Neural progenitor cell (in vitro differentiated cells): ENCODE data around the gene MSI2. TPM values are rescaled to one million over a fixed set of nuclear protein-coding genes. Genes with fewer than 3 reads are reported as not detected.

ENCODE experiments used
- DNase-seq: peaks from one replicate; pipeline ENCODE4 v3.0.0-alpha.2; 2016; ENCODE audit warnings: low spot score
- H2AFZ ChIP-seq: fragments of 200-600 bp; sonication (generic); replicated peaks from 2 replicates; pipeline ENCODE4 v1.6.1; 2016; ENCODE audit warnings: antibody characterized with exemption
- H3F3A ChIP-seq: fragments of 200-600 bp; sonication (generic); 2 replicates; pipeline ENCODE4 v1.6.1; 2016; ENCODE audit warnings: antibody characterized with exemption, low read depth
- H3K27ac ChIP-seq: fragments of 200-600 bp; sonication (generic); 2 replicates; pipeline ENCODE4 v1.5.1; 2016; ENCODE audit warnings: mild to moderate bottlenecking
- H3K27me3 ChIP-seq: fragments of 200-600 bp; sonication (generic); 2 replicates; pipeline ENCODE4 v1.6.1; 2016; ENCODE audit warnings: mild to moderate bottlenecking, moderate library complexity
- H3K36me3 ChIP-seq: fragments of 200-600 bp; sonication (generic); 2 replicates; pipeline ENCODE4 v1.5.1; 2016
- H3K4me1 ChIP-seq: fragments of 200-600 bp; sonication (generic); 2 replicates; pipeline ENCODE4 v1.6.1; 2016; ENCODE audit warnings: mixed run types
- H3K4me2 ChIP-seq: fragments of 200-600 bp; sonication (generic); 2 replicates; pipeline ENCODE4 v1.6.1; 2016
- H3K4me3 ChIP-seq: fragments of 200-600 bp; sonication (generic); 2 replicates; pipeline ENCODE4 v1.5.1; 2016
- H3K79me2 ChIP-seq: fragments of 200-600 bp; sonication (generic); 2 replicates; pipeline ENCODE4 v1.6.1; 2016; ENCODE audit warnings: low read depth
- H3K9ac ChIP-seq: fragments of 200-600 bp; sonication (generic); 2 replicates; pipeline ENCODE4 v1.6.1; 2016
- H3K9me3 ChIP-seq: fragments of 200-600 bp; sonication (generic); 2 replicates; pipeline ENCODE4 v1.5.1; 2016; ENCODE audit warnings: low read depth
- H4K20me1 ChIP-seq: fragments of 200-600 bp; sonication (generic); 2 replicates; pipeline ENCODE4 v1.6.1; 2016; ENCODE audit warnings: low read depth
- H3K27ac Mint-ChIP-seq: 3 replicates; pipeline ENCODE4 v1.8.0; 2021; ENCODE audit warnings: mixed read lengths
- H3K27me3 Mint-ChIP-seq: 2 replicates; pipeline ENCODE4 v1.8.0; 2022; ENCODE audit warnings: low read depth, mild to moderate bottlenecking, inconsistent platforms, moderate library complexity, mixed read lengths; ENCODE audit not compliant: insufficient read depth
- H3K36me3 Mint-ChIP-seq: 3 replicates; pipeline ENCODE4 v1.8.0; 2021; ENCODE audit warnings: mixed read lengths
- H3K4me1 Mint-ChIP-seq: 3 replicates; pipeline ENCODE4 v1.8.0; 2021; ENCODE audit warnings: mixed read lengths
- H3K4me3 Mint-ChIP-seq: 3 replicates; pipeline ENCODE4 v1.8.0; 2021; ENCODE audit warnings: mild to moderate bottlenecking, moderate library complexity, mixed read lengths
- H3K9me3 Mint-ChIP-seq: 3 replicates; pipeline ENCODE4 v1.8.0; 2020; ENCODE audit warnings: mixed read lengths
- EZH2 ChIP-seq: fragments of 200-600 bp; sonication (generic); IDR thresholded peaks from 2 replicates; pipeline ENCODE4 v1.6.1; 2017; ENCODE audit warnings: antibody characterized with exemption, mild to moderate bottlenecking, moderate library complexity
- EZH2phosphoT487 ChIP-seq: fragments of 200-600 bp; sonication (generic); IDR thresholded peaks from 2 replicates; pipeline ENCODE4 v1.6.1; 2017; ENCODE audit warnings: antibody characterized with exemption
- total RNA-seq: library from RNA; depleted of rRNA; stranded (reverse); fragments of >200 nt; gene quantifications from 2 replicates; pipeline ENCODE4 v1.2.3, GENCODE V29; 2015; ENCODE audit warnings: low replicate concordance
- TF ChIP-seq, protein P1 (sequence below): fragments of 200-600 bp; sonication (generic); IDR thresholded peaks from 2 replicates; pipeline ENCODE4 v1.5.1; 2017; ENCODE audit warnings: antibody characterized with exemption, mild to moderate bottlenecking

The MSI2 gene
- total RNA-seq, 1 donor from 2014 or later: 96.9 TPM

DNA sequence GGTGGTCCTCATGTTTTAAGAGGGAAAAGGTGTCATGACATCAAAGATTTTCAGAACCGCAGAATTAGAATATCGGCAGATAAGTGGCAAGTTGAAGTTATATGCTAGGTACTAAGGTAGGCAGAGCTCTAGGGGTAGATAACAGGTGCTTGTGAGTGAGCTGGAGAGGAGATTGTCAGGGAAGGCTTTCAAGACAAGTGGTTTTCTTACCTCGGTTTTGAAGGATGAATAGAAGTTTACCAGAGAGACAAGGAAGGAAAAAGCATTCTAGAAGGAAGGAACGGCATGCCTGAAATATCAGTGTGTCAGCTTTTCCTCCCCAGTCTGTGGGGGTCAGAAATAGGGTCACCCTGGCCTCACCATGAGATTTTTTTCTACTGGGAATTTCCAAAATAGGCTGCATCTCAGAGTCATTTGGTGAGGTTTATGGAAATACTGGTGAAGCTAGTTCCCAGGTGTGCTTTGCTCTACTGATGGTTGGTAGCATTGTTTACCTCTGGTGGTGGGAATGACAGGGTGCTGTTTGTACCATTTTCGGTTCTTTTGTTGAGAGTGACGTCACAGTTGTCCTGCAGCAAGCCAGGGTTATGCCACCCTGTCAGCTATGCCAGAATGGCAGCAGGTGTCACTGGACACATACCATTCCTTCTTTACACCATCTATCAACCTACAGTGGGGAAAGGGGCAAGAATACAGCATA is 112.5 kb downstream of the MSI2 start:
- Mint-ChIP-seq H3K4me1 (peaks cover 59% of the 10 kb centered on the region), H3K36me3 (peaks cover 40% of the 10 kb centered on the region), H3K27ac (no peak overlapping the region), H3K27me3 (peaks cover 5% of the 10 kb centered on the region), H3K9me3 (peaks cover 13% of the 10 kb centered on the region), H3K4me3 (no peak overlapping the region)
- DNase-seq: no peak
- Histone ChIP-seq H2AFZ (no peak overlapping the region), H3K4me3 (no peak overlapping the region), H3K27ac (peak overlapping the region; percentile 84), H3F3A (peaks cover 24% of the 10 kb centered on the region), H3K9me3 (peaks cover 5% of the 10 kb centered on the region), H3K9ac (no peak overlapping the region), H3K4me1 (peaks cover 54% of the 10 kb centered on the region), H4K20me1 (peaks cover 70% of the 10 kb centered on the region), H3K79me2 (peaks cover 99% of the 10 kb centered on the region), H3K4me2 (no peak overlapping the region), H3K27me3 (no peaks in the 10 kb centered on the region), H3K36me3 (peaks cover 6% of the 10 kb centered on the region)
- TF ChIP-seq, protein P1, sequence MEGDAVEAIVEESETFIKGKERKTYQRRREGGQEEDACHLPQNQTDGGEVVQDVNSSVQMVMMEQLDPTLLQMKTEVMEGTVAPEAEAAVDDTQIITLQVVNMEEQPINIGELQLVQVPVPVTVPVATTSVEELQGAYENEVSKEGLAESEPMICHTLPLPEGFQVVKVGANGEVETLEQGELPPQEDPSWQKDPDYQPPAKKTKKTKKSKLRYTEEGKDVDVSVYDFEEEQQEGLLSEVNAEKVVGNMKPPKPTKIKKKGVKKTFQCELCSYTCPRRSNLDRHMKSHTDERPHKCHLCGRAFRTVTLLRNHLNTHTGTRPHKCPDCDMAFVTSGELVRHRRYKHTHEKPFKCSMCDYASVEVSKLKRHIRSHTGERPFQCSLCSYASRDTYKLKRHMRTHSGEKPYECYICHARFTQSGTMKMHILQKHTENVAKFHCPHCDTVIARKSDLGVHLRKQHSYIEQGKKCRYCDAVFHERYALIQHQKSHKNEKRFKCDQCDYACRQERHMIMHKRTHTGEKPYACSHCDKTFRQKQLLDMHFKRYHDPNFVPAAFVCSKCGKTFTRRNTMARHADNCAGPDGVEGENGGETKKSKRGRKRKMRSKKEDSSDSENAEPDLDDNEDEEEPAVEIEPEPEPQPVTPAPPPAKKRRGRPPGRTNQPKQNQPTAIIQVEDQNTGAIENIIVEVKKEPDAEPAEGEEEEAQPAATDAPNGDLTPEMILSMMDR: no peak
- TF ChIP-seq EZH2: no peak
- no peak for TF ChIP-seq EZH2phosphoT487

DNA sequence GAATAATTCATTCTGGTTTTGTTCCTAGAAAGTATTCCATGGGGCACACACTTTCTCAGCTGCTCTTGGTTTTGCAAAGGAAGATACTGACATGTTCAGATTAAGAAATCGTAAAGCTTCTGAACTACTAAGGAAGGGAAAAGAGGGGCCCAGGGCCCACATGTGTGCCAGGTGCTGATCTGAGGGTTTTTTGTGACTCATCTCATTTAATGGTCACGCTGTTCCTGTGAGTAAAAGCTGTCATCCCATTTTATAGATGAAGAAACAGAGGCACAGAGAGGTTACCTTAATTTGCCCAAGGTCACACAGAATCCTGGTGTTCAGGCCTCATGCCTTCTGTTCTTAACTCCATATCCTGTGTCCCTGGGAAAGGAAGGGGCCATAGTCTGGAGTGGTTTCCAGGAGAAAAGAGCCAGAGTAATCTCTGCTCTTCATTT is 113.2 kb downstream of the MSI2 start:
- no peaks in the 10 kb centered on the region for H3K27me3 ChIP-seq
- Mint-ChIP-seq H3K4me1 (peaks cover 51% of the 10 kb centered on the region), H3K36me3 (peaks cover 42% of the 10 kb centered on the region), H3K27ac (no peak overlapping the region), H3K4me3 (no peak overlapping the region), H3K9me3 (peaks cover 18% of the 10 kb centered on the region), H3K27me3 (peaks cover 5% of the 10 kb centered on the region)
- TF ChIP-seq, protein P1: no peak
- TF ChIP-seq EZH2phosphoT487 (no peak), EZH2 (no peak)
- H3K79me2 ChIP-seq: peaks cover 99% of the 10 kb centered on the region
- DNase-seq: no peak
- peaks cover 62% of the 10 kb centered on the region for H4K20me1 ChIP-seq
- peaks cover 24% of the 10 kb centered on the region for H3F3A ChIP-seq
- no peak overlapping the region for H3K4me3 ChIP-seq
- peak overlapping the region; percentile 16 for H3K4me2 ChIP-seq
- peaks cover 10% of the 10 kb centered on the region for H3K36me3 ChIP-seq
- peaks cover 46% of the 10 kb centered on the region for H3K4me1 ChIP-seq
- no peak overlapping the region for H2AFZ ChIP-seq
- H3K9me3 ChIP-seq: peaks cover 6% of the 10 kb centered on the region
- H3K27ac ChIP-seq: peak overlapping the region; percentile 84
- H3K9ac ChIP-seq: no peak overlapping the region

DNA sequence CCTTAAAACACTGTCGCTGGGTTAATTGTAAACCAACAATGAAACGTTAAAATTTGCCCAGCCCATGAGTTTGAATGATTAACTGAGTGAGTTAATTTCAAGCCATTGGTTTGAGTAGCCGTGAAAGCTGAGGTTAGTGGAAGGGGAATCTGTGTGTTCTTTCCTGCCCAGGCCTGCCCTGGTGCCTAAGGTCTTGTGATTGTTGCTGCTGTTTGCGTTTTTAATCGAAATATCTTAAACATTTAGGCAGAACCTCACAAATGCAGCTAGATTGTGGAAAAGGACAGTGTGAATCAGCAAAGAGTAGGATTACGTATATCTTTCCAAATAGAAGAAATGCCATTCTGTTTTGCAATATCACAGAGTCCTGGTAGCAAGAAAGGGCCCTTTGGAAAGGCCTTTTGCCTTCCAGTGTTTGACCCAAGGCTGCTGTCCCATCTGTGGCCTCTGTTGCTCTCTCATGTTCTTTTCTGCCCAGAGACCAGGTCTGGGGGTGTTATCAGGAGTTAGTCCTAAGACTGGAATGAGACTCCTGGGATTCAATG is 113.8 kb downstream of the MSI2 start:
- Mint-ChIP-seq H3K27me3 (peaks cover 5% of the 10 kb centered on the region), H3K27ac (peak overlapping the region; percentile 11), H3K9me3 (peaks cover 21% of the 10 kb centered on the region), H3K4me3 (no peak overlapping the region), H3K36me3 (peaks cover 45% of the 10 kb centered on the region), H3K4me1 (peaks cover 47% of the 10 kb centered on the region)
- Histone ChIP-seq H3K27ac (peak overlapping the region; percentile 84), H3K4me3 (no peak overlapping the region), H3K79me2 (peaks cover 99% of the 10 kb centered on the region), H4K20me1 (peaks cover 56% of the 10 kb centered on the region), H3K9ac (no peak overlapping the region), H2AFZ (no peak overlapping the region), H3F3A (peaks cover 24% of the 10 kb centered on the region), H3K4me1 (peaks cover 41% of the 10 kb centered on the region), H3K9me3 (peaks cover 6% of the 10 kb centered on the region), H3K27me3 (no peaks in the 10 kb centered on the region), H3K4me2 (peak overlapping the region; percentile 16), H3K36me3 (peaks cover 10% of the 10 kb centered on the region)
- DNase-seq: peak; percentile 18
- TF ChIP-seq, protein P1: no peak
- no peak for TF ChIP-seq EZH2phosphoT487
- no peak for TF ChIP-seq EZH2
